Fibroblast of lung (primary cell): ENCODE results near the gene NAA35. TPM values are rescaled to one million over a fixed set of nuclear protein-coding genes. Genes with fewer than 3 reads are reported as not detected.
"Not testable (repeated sequence)": the region's sequence is repeated elsewhere in the genome, so short reads cannot be mapped to it uniquely, and the experiment has no call there.

Source experiments
- DNase-seq, 2 donors: peaks; one replicate each; pipeline versions ENCODE4 v3.0.0 to v3.0.0-alpha.2; 2010; ENCODE audit warnings: low read depth in 2 of 2
- H2AFZ ChIP-seq: 2 replicates; pipeline ENCODE4 v1.5.1; 2012; ENCODE audit warnings: low read length, control low read depth, inconsistent platforms
- H3K27ac ChIP-seq: 2 replicates; pipeline ENCODE4 v1.5.1; 2011; ENCODE audit warnings: low read length, control low read depth; ENCODE audit not compliant: insufficient read depth
- H3K27me3 ChIP-seq: 2 replicates; pipeline ENCODE4 v1.5.1; 2011; ENCODE audit warnings: mild to moderate bottlenecking, low read length; ENCODE audit not compliant: control insufficient read depth, insufficient read depth
- H3K36me3 ChIP-seq: 2 replicates; pipeline ENCODE4 v1.5.1; 2011; ENCODE audit warnings: low read length; ENCODE audit not compliant: control insufficient read depth, insufficient read depth
- H3K4me1 ChIP-seq: 2 replicates; pipeline ENCODE4 v1.5.1; 2011; ENCODE audit warnings: low read length; ENCODE audit not compliant: control insufficient read depth, insufficient read depth; ENCODE audit errors: extremely low read depth
- H3K4me2 ChIP-seq: 2 replicates; pipeline ENCODE4 v1.5.1; 2011; ENCODE audit warnings: low read length, control low read depth; ENCODE audit not compliant: insufficient read depth; ENCODE audit errors: extremely low read depth
- H3K4me3 ChIP-seq, 4 experiments: fragments of 200-600 bp in 1 of 4; sonication (generic) in 1 of 4; replicated peaks in 1 of 4; 2 replicates each; pipeline ENCODE4 v1.5.1; 2011 to 2016; ENCODE audit warnings: low read length in 4 of 4, low read depth in 3 of 4, mild to moderate bottlenecking in 3 of 4, control low read depth in 2 of 4, inconsistent platforms in 1 of 4, mixed read lengths in 1 of 4; ENCODE audit not compliant: insufficient read depth in 1 of 4; ENCODE audit errors: control extremely low read depth in 1 of 4
- H3K79me2 ChIP-seq: 2 replicates; pipeline ENCODE4 v1.5.1; 2012; ENCODE audit warnings: mild to moderate bottlenecking, low read length, inconsistent platforms; ENCODE audit not compliant: control insufficient read depth, insufficient read depth
- H3K9ac ChIP-seq: 2 replicates; pipeline ENCODE4 v1.5.1; 2011; ENCODE audit warnings: mild to moderate bottlenecking, low read length, control low read depth; ENCODE audit not compliant: insufficient read depth
- H3K9me3 ChIP-seq: 2 replicates; pipeline ENCODE4 v1.5.1; 2012; ENCODE audit warnings: low read depth, low read length; ENCODE audit not compliant: control insufficient read depth, insufficient read depth
- H4K20me1 ChIP-seq: 2 replicates; pipeline ENCODE4 v1.5.1; 2011; ENCODE audit warnings: low read length; ENCODE audit not compliant: control insufficient read depth, insufficient read depth; ENCODE audit errors: extremely low read depth
- CTCF ChIP-seq, 2 donors: IDR thresholded peaks in 1 of 2; conservative IDR thresholded peaks in 1 of 2; 1 replicate in 1 of 2; 2 replicates in 1 of 2; pipeline ENCODE4 v1.5.1; 2011 to 2012; ENCODE audit warnings: low read length in 2 of 2, control low read depth in 1 of 2, inconsistent platforms in 1 of 2, low read depth in 1 of 2, mild to moderate bottlenecking in 1 of 2
- EZH2 ChIP-seq: IDR thresholded peaks from 2 replicates; pipeline ENCODE4 v1.5.1; 2012; ENCODE audit warnings: low read length, control low read depth, mild to moderate bottlenecking; ENCODE audit errors: missing control alignments
- polyA plus RNA-seq, 2 donors: library from polyadenylated mRNA; depleted of rRNA in 1 of 2; stranded (reverse) in 1 of 2; unstranded in 1 of 2; fragments of >200 nt; gene quantifications; 2 replicates each; pipeline ENCODE4 v1.2.1, GENCODE V29; 2011 to 2012; ENCODE audit warnings: missing spikeins in 1 of 2
- total RNA-seq: library from RNA; depleted of rRNA; stranded (reverse); fragments of >200 nt; gene quantifications from 2 replicates; pipeline ENCODE4 v1.2.1, GENCODE V29; 2014

NAA35 gene
- total and polyA plus RNA-seq, 2 donors (not counting 1 experiment from before 2014, with no cell fraction given) = 20.5 to 23.5 TPM

GRCh38 chr9:85971731-85972130 lies 30.8 kb downstream of the NAA35 start:
- Histone ChIP-seq H3K9ac (no peak overlapping the region), H3K4me2 (no peak overlapping the region), H3K4me3 (no peak overlapping the region), H2AFZ (no peak overlapping the region), H3K4me1 (no peaks in the 10 kb centered on the region), H3K27me3 (no peaks in the 10 kb centered on the region), H3K36me3 (peaks cover 2% of the 10 kb centered on the region), H4K20me1 (no peaks in the 10 kb centered on the region), H3K27ac (no peak overlapping the region), H3K9me3 (no peaks in the 10 kb centered on the region), H3K79me2 (no peaks in the 10 kb centered on the region)
- TF ChIP-seq EZH2 = no peak
- TF ChIP-seq CTCF (conservative IDR thresholded peaks at IDR 0.05 in 1 of 2, IDR thresholded peaks at IDR 0.05 in 1 of 2; ENCODE audit: low read depth in 1 of 2, low read length in 2 of 2) = no peak
- peak in 1 of 2 donors; percentile 19 for DNase-seq

GRCh38 chr9:85973238-85973637 lies 32.3 kb downstream of the NAA35 start:
- no peak overlapping the region for H3K27ac ChIP-seq
- H4K20me1 ChIP-seq = no peaks in the 10 kb centered on the region
- no peaks in the 10 kb centered on the region for H3K4me1 ChIP-seq
- no peaks in the 10 kb centered on the region for H3K79me2 ChIP-seq
- no peak overlapping the region for H2AFZ ChIP-seq
- TF ChIP-seq CTCF (conservative IDR thresholded peaks at IDR 0.05 in 1 of 2, IDR thresholded peaks at IDR 0.05 in 1 of 2; ENCODE audit: low read depth in 1 of 2, low read length in 2 of 2) = no peak
- TF ChIP-seq EZH2 = no peak
- H3K4me3 ChIP-seq = no peak overlapping the region
- no peak overlapping the region for H3K9ac ChIP-seq
- H3K27me3 ChIP-seq = no peaks in the 10 kb centered on the region
- H3K9me3 ChIP-seq = no peaks in the 10 kb centered on the region
- no peak for DNase-seq
- no peak overlapping the region for H3K4me2 ChIP-seq
- H3K36me3 ChIP-seq = peaks cover 2% of the 10 kb centered on the region

- H3K27ac ChIP-seq, H3K79me2 ChIP-seq, H3K27me3 ChIP-seq, H3K36me3 ChIP-seq, H3K9ac ChIP-seq, H3K4me2 ChIP-seq, H4K20me1 ChIP-seq, H2AFZ ChIP-seq, H3K9me3 ChIP-seq, H3K4me1 ChIP-seq, DNase-seq, H3K4me3 ChIP-seq: not testable (repeated sequence)
Observed at GRCh38 chr9:85974055-85974547, 33.2 kb downstream of the NAA35 start.
